GM23248 (cell line): ENCODE data around the gene TMC1.

ENCODE experiments used
- EZH2 ChIP-seq: fragments of 200-600 bp; sonication (generic); IDR thresholded peaks from 2 replicates; pipeline ENCODE4 v1.6.1; 2018; ENCODE audit warnings: antibody characterized with exemption, mild to moderate bottlenecking; ENCODE audit not compliant: insufficient read depth, poor library complexity, severe bottlenecking
- EZH2phosphoT487 ChIP-seq: fragments of 200-600 bp; sonication (generic); IDR thresholded peaks from 2 replicates; pipeline ENCODE4 v1.6.1; 2018; ENCODE audit warnings: antibody characterized with exemption, moderate library complexity, mild to moderate bottlenecking, low read depth; ENCODE audit not compliant: insufficient read depth

- TF ChIP-seq EZH2, result no peak
- no peak for TF ChIP-seq EZH2phosphoT487
Measured at GRCh38 chr9:72779614-72780013, 258.2 kb downstream of the TMC1 start.
